CD14-positive monocyte (primary cell): Measurements from ENCODE around the gene SAMD13. TPM values are rescaled to one million over a fixed set of nuclear protein-coding genes. Genes with fewer than 3 reads are reported as not detected.
A peak's percentile ranks its signal among the peaks of the same experiment; 100 is the strongest.

ENCODE experiments used
- DNase-seq, 3 donors: peaks; one replicate each; pipeline ENCODE4 v3.0.0-alpha.2; 2011 to 2022
- H2AFZ ChIP-seq: 2 replicates; pipeline ENCODE4 v1.6.0; 2012; ENCODE audit warnings: mild to moderate bottlenecking, low read depth, low read length, inconsistent platforms; ENCODE audit not compliant: insufficient read depth, poor library complexity, severe bottlenecking
- H3K27ac ChIP-seq, 2 donors: 1 replicate in 1 of 2; 2 replicates in 1 of 2; pipeline ENCODE4 v1.5.1; 2012 to 2013; ENCODE audit warnings: low read length in 2 of 2, control low read depth in 1 of 2, inconsistent platforms in 1 of 2, low read depth in 1 of 2, mild to moderate bottlenecking in 1 of 2
- H3K27me3 ChIP-seq, 2 donors: one replicate each; pipeline versions ENCODE4 v1.6.0 to v1.6.1; 2011 to 2013; ENCODE audit warnings: low read length in 2 of 2; ENCODE audit not compliant: control insufficient read depth in 2 of 2, insufficient read depth in 2 of 2
- H3K36me3 ChIP-seq, 2 donors: replicated peaks in 1 of 2; 1 replicate in 1 of 2; 2 replicates in 1 of 2; pipeline versions ENCODE4 v1.5.1 to v1.6.1; 2012 to 2013; ENCODE audit warnings: low read length in 2 of 2, control low read depth in 1 of 2, inconsistent platforms in 1 of 2, mild to moderate bottlenecking in 1 of 2; ENCODE audit not compliant: insufficient read depth in 2 of 2, control insufficient read depth in 1 of 2
- H3K4me1 ChIP-seq, 2 donors: 1 replicate in 1 of 2; 2 replicates in 1 of 2; pipeline versions ENCODE4 v1.5.1 to v1.6.1; 2012 to 2013; ENCODE audit warnings: low read length in 2 of 2, control low read depth in 1 of 2, inconsistent platforms in 1 of 2, mild to moderate bottlenecking in 1 of 2, moderate library complexity in 1 of 2; ENCODE audit not compliant: insufficient read depth in 2 of 2, control insufficient read depth in 1 of 2
- H3K4me2 ChIP-seq: replicated peaks from 2 replicates; pipeline ENCODE3; 2012; ENCODE audit warnings: low read length, moderate library complexity, mild to moderate bottlenecking; ENCODE audit not compliant: poor library complexity, severe bottlenecking; ENCODE audit errors: extremely low read depth
- H3K4me3 ChIP-seq, 3 experiments: fragments of 200-600 bp in 1 of 3; sonication (generic) in 1 of 3; replicated peaks in 1 of 3; 1 replicate in 2 of 3; 2 replicates in 1 of 3; pipeline ENCODE4 v1.5.1; 2011 to 2013; ENCODE audit warnings: low read length in 3 of 3, mild to moderate bottlenecking in 3 of 3, control low read depth in 2 of 3, low read depth in 2 of 3, inconsistent platforms in 1 of 3, moderate library complexity in 1 of 3
- H3K79me2 ChIP-seq: 2 replicates; pipeline ENCODE4 v1.6.0; 2012; ENCODE audit warnings: mild to moderate bottlenecking, control low read depth, inconsistent platforms, low read length, moderate library complexity; ENCODE audit not compliant: insufficient read depth
- H3K9ac ChIP-seq: 2 replicates; pipeline ENCODE4 v1.6.0; 2017; ENCODE audit warnings: low read length, mild to moderate bottlenecking; ENCODE audit not compliant: insufficient read depth, poor library complexity, severe bottlenecking
- H3K9me3 ChIP-seq, 2 donors: replicated peaks in 1 of 2; 1 replicate in 1 of 2; 2 replicates in 1 of 2; pipeline versions ENCODE4 v1.5.1 to v1.6.1; 2012 to 2013; ENCODE audit warnings: low read length in 2 of 2, control low read depth in 1 of 2; ENCODE audit not compliant: control insufficient read depth in 1 of 2, insufficient read depth in 1 of 2
- H4K20me1 ChIP-seq: 2 replicates; pipeline ENCODE4 v1.6.0; 2012; ENCODE audit warnings: mild to moderate bottlenecking, low read length, control low read depth, moderate library complexity; ENCODE audit not compliant: insufficient read depth
- H3K27ac Mint-ChIP-seq, 7 donors: one replicate each; pipeline ENCODE4 v1.8.0; 2020; ENCODE audit warnings: mild to moderate bottlenecking in 7 of 7, mixed read lengths in 7 of 7, moderate library complexity in 6 of 7, inconsistent platforms in 2 of 7
- H3K27me3 Mint-ChIP-seq, 3 donors: one replicate each; pipeline ENCODE4 v1.8.0; 2021 to 2022; ENCODE audit warnings: low read depth in 3 of 3, mild to moderate bottlenecking in 3 of 3, mixed read lengths in 3 of 3, moderate library complexity in 3 of 3, inconsistent platforms in 1 of 3
- H3K36me3 Mint-ChIP-seq, 2 donors: one replicate each; pipeline ENCODE4 v1.8.0; 2020; ENCODE audit warnings: mixed read lengths in 2 of 2, inconsistent platforms in 1 of 2, mild to moderate bottlenecking in 1 of 2
- H3K4me1 Mint-ChIP-seq: one replicate; pipeline ENCODE4 v1.8.0; 2020; ENCODE audit warnings: mild to moderate bottlenecking, mixed read lengths
- H3K4me3 Mint-ChIP-seq, 2 donors: one replicate each; pipeline ENCODE4 v1.8.0; 2020; ENCODE audit warnings: mild to moderate bottlenecking in 2 of 2, mixed read lengths in 2 of 2, moderate library complexity in 1 of 2
- H3K9me3 Mint-ChIP-seq, 7 donors: one replicate each; pipeline ENCODE4 v1.8.0; 2020 to 2022; ENCODE audit warnings: mixed read lengths in 7 of 7, mild to moderate bottlenecking in 6 of 7, moderate library complexity in 6 of 7, inconsistent platforms in 2 of 7
- WGBS: methylation state at CpG from one replicate; pipeline ENCODE4 v1.1.5; 2013; ENCODE audit warnings: missing lambda C conversion rate; ENCODE audit not compliant: insufficient coverage; 5-methylcytosine and 5-hydroxymethylcytosine counted together
- intact Hi-C, 2 donors: fragments of 100-400 bp; cut with micrococcal nuclease; formaldehyde crosslinking; loops; one replicate each; pipeline versions ENCODE4 v1.15.0 to v1.15.1; 2023
- polyA plus RNA-seq, 3 donors: library from polyadenylated mRNA; depleted of rRNA in 1 of 3; unstranded in 2 of 3; stranded (reverse) in 1 of 3; fragments of 300-500 nt in 2 of 3; fragments of >200 nt in 1 of 3; fragmentation: Illumina TruSeq in 2 of 3; gene quantifications; 1 replicate in 2 of 3; 2 replicates in 1 of 3; pipeline ENCODE4 v1.2.3, GENCODE V29; 2012 to 2021
- TF ChIP-seq, protein P1 (sequence below): fragments of 200-600 bp; IDR thresholded peaks from one replicate; pipeline ENCODE4 v1.8.0; 2022; ENCODE audit warnings: antibody characterized with exemption, mild to moderate bottlenecking

The SAMD13 gene
- polyA plus RNA-seq, 3 donors, result 0.33 to 0.56 (median 0.39) TPM

GRCh38 chr1:84366786-84367185 is 65.3 kb downstream of the SAMD13 start:
- no CpG with 5 or more reads among the region's 2 CpGs for WGBS

DNA sequence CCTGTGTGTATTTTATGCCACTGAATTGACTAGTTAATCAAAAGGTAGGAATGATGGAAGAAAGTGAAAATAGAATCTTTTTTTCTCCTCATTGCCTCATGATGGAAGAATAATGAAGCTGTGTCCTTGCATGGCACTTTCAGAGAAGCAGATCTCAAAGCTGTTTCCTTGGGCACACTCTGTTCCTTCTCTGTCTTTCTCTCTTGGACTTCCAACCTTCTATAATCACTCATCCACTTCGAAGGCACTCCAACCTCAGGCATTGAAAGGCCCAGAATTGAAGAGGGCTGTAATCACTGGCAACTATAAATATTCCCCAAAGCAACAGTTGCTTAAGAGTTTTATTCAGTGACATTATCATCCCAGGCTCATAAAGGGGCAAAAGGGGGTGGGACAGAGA is 65.7 kb downstream of the SAMD13 start:
- no CpG with 5 or more reads among the region's 1 CpG for WGBS
- no peak overlapping the region for H2AFZ ChIP-seq
- no peak overlapping the region for H3K27ac ChIP-seq
- H3K4me3 ChIP-seq, result no peak overlapping the region
- peaks cover 0 to 8% of the 10 kb centered on the region in 2 donors for H3K9me3 ChIP-seq
- no peak overlapping the region for H3K9ac ChIP-seq
- no peaks in the 10 kb centered on the region for H3K79me2 ChIP-seq
- H3K4me3 Mint-ChIP-seq, result no peak overlapping the region
- TF ChIP-seq, protein P1, sequence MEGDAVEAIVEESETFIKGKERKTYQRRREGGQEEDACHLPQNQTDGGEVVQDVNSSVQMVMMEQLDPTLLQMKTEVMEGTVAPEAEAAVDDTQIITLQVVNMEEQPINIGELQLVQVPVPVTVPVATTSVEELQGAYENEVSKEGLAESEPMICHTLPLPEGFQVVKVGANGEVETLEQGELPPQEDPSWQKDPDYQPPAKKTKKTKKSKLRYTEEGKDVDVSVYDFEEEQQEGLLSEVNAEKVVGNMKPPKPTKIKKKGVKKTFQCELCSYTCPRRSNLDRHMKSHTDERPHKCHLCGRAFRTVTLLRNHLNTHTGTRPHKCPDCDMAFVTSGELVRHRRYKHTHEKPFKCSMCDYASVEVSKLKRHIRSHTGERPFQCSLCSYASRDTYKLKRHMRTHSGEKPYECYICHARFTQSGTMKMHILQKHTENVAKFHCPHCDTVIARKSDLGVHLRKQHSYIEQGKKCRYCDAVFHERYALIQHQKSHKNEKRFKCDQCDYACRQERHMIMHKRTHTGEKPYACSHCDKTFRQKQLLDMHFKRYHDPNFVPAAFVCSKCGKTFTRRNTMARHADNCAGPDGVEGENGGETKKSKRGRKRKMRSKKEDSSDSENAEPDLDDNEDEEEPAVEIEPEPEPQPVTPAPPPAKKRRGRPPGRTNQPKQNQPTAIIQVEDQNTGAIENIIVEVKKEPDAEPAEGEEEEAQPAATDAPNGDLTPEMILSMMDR, result no peak
- no peaks in the 10 kb centered on the region for H4K20me1 ChIP-seq
- intact Hi-C loops, result loop anchor here in 1 of 2 donors (2.0 kb wide), 1 partner anchor 20 kb away; no protein-coding TSS in a partner anchor
- no peaks in the 10 kb centered on the region for H3K4me1 ChIP-seq
- peak overlapping the region in 1 of 7 donors; percentile 6 for H3K27ac Mint-ChIP-seq
- H3K27me3 Mint-ChIP-seq, result peaks cover 0 to 3% (median 1%) of the 10 kb centered on the region in 3 donors
- peaks cover 0 to 3% (median under 1%) of the 10 kb centered on the region in 7 donors for H3K9me3 Mint-ChIP-seq
- no peak for DNase-seq
- H3K36me3 ChIP-seq, result no peaks in the 10 kb centered on the region
- H3K36me3 Mint-ChIP-seq, result no peaks in the 10 kb centered on the region
- peaks cover 9% of the 10 kb centered on the region for H3K4me1 Mint-ChIP-seq
- no peaks in the 10 kb centered on the region for H3K27me3 ChIP-seq
- no peak overlapping the region for H3K4me2 ChIP-seq

More at GRCh38 chr1:84366786-84367185, 65.3 kb downstream of the SAMD13 start:
- Histone ChIP-seq H3K4me2 (no peak overlapping the region), H3K4me3 (no peak overlapping the region), H3K79me2 (no peaks in the 10 kb centered on the region), H3K9me3 (peaks cover 0 to 8% of the 10 kb centered on the region in 2 donors), H3K4me1 (no peaks in the 10 kb centered on the region), H4K20me1 (no peaks in the 10 kb centered on the region), H3K9ac (no peak overlapping the region), H3K27me3 (no peaks in the 10 kb centered on the region), H3K27ac (no peak overlapping the region), H3K36me3 (no peaks in the 10 kb centered on the region), H2AFZ (no peak overlapping the region)
- TF ChIP-seq, protein P1, result no peak
- H3K27ac Mint-ChIP-seq, result no peak overlapping the region
- H3K4me1 Mint-ChIP-seq, result peaks cover 9% of the 10 kb centered on the region
- DNase-seq, result no peak
- H3K4me3 Mint-ChIP-seq, result no peak overlapping the region
- peaks cover 0 to 3% (median 1%) of the 10 kb centered on the region in 3 donors for H3K27me3 Mint-ChIP-seq
- H3K9me3 Mint-ChIP-seq, result peaks cover 0 to 3% (median 0%) of the 10 kb centered on the region in 7 donors
- H3K36me3 Mint-ChIP-seq, result no peaks in the 10 kb centered on the region
- intact Hi-C loops, result loop anchor here in 1 of 2 donors (2.0 kb wide), 1 partner anchor 20 kb away; no protein-coding TSS in a partner anchor
